ENCODE results near the gene PRRG3.

PRRG3 gene

GRCh38 chrX:151743651-151744470 lies 48.6 kb downstream of the PRRG3 start:
- no peak for DNase-seq (ENCODE audit: low read depth in 2 of 2)

DNA sequence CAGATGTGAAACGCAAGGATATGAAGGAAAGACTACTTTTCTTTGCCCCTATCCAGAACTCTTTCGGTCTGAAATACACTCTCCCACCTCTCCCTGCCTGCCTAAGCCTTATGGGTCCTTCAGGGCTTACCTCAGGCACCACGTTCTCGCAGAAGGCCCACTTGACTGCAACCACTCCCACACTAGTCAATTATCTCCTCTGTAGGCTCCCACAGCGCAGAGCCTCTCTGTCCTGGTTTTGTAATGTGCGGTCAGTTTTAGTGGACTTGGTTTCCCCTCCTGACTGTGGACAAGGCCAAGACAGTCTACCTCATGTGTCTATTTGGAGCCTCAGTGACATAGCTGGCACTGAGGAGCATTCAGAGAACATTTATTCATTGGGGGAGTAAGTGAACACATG lies 50.4 kb downstream of the PRRG3 start:
- no peak for DNase-seq (ENCODE audit: low read depth in 2 of 2)

GRCh38 chrX:151746502-151746901 lies 51.2 kb downstream of the PRRG3 start:
- DNase-seq (ENCODE audit: low read depth in 2 of 2), result no peak

- no peak for DNase-seq (ENCODE audit: low read depth in 2 of 2)
Measured at GRCh38 chrX:151750511-151750910, 55.3 kb downstream of the PRRG3 start.

GRCh38 chrX:151752847-151753246 lies 57.6 kb downstream of the PRRG3 start:
- no peak for DNase-seq (ENCODE audit: low read depth in 2 of 2)

DNA sequence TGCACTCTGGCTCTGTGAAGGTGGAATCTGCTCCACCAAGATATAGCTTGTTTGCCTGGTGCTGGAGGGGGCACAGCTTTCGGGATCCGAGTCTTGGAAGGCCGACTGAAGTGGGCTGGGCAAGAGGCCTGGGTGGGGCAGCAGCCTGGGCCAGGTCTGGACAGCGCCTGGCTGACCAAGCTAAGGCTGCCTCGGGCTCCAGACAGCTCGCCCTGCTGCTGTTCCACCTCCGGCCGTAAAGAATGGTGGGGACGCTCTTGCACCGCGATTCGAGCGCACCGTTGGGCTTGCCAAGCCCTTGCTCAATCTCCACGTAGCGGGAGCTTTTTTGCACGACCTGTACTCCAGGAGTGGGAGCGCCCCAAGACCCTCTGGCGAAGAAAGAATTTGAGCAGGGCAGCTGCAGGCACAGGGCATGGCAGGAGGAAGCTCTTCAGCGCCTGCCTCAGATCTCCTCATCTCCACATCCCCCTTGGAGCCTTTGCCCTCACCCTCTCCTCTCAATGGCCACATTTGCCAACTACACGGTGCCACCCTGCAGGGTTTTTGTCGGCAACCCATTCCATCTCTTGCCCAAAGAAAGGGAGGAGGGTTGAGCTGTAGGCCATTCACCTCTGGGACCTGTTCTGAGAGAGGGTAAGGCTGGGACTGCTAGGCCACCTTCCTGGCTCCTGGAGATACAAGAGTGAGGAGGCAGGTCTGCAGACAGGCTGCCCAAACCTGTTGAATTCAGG lies 58.2 kb downstream of the PRRG3 start:
- DNase-seq (ENCODE audit: low read depth in 2 of 2), result peak in 1 of 2 donors; percentile 0

DNA sequence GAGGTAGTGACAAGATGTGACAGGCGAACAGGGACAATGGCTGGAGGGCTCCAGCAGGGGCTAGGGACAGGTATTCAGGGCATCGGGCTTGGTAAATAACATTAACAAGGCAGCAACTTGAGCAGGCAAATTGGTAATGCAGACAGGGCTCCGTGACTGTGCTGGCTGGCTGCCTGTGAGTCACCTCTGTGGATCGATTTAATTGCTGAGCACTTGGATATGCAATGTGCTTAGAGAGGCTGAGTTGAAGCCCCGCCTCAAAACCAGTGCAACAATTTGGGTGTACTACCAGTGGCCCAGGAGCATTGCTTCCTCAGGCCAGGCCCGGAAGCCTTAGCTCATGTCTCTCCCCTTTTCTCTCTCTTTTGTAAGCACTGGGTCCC lies 58.8 kb downstream of the PRRG3 start:
- DNase-seq (ENCODE audit: low read depth in 2 of 2), result no peak

GRCh38 chrX:151754641-151755215 lies 59.5 kb downstream of the PRRG3 start:
- DNase-seq (ENCODE audit: low read depth in 2 of 2), result no peak

All from stimulated activated CD4-positive, alpha-beta T cell treated with anti-CD3 and anti-CD28 coated beads, Interleukin-4, amount 100 ng/mL, for 48 hours (primary cell).